ENCODE results near the gene DNASE2B.
"Not testable (repeated sequence)": the region's sequence is repeated elsewhere in the genome, so short reads cannot be mapped to it uniquely, and the experiment has no call there.

Gene DNASE2B

DNA sequence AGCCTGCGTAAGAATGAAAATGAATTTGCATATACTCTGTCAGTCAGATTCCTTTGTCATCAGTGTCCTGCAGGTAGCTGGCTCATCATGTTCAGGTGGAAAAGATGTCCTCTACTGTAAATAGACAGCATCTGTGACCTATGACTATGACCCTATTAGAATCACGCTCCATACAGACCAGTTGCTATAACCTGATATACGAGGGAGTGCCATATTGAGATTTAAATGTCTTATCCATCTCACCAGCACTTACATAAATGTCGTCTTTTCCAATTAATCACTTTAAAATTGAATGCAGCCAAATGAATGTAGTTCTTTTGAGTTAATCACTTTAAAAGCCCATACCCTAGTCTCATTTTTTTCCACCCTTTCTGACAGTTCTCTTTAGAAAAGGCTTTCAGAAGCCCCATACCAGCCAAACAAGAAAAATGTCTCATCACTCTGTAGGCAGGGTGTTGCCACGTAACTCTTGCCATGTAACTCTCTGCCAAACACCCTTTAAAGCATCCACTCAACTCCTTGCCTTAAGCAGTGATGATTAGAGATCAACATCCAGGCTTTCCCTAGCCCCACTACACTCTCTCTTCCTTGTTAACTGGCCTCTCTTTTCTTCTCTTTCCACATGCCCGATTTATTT lies 26.3 kb downstream of the DNASE2B start:
- no peak for DNase-seq

- DNase-seq, result no peak
Observed at GRCh38 chr1:84425150-84425896, 27.0 kb downstream of the DNASE2B start.

GRCh38 chr1:84426376-84426775 lies 28.1 kb downstream of the DNASE2B start:
- no peak for DNase-seq

DNA sequence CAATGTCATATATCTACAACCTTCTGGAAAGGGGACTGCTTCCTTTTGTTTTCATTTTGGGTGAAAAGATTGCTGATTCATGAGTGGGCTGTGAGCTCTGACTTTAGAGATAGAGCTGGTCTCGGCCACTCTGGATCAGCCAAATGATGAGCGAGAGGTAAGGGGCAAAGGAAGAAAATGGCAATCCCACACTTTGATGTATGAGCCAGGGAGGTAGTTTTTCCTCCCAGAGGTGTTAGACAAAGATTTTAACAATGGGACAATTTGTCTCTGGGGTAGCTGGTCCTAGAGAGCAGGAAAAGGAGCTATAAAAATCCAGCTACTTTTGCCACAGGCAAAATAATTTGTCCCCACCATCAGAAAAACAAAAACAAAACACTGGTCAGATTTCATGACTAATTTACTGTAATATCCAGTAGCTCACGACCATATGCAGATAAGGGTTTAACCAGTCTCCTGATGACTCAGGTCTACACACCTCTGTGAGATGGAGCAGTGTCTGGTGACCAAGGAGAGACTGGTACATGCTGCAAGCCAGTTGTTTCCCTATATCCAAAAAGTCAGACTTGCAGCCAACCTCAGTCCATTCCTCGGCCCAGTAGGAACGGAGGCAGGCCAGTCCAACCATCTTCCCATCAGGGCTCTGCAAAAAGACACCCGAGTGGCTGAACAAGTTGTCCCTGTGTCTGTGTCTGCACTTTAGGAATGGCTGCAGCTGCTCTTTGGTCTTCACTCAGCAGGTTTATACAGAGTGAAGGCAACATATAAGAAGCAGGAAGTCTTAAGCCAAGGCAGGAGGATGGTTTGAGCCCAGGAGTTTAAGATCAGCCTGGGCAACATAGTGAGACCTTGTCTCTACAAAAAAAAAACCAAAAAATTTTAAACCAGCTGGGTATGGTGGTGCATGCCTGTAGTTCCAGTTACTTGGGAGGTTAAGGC lies 29.2 kb downstream of the DNASE2B start:
- no peak for DNase-seq

DNA sequence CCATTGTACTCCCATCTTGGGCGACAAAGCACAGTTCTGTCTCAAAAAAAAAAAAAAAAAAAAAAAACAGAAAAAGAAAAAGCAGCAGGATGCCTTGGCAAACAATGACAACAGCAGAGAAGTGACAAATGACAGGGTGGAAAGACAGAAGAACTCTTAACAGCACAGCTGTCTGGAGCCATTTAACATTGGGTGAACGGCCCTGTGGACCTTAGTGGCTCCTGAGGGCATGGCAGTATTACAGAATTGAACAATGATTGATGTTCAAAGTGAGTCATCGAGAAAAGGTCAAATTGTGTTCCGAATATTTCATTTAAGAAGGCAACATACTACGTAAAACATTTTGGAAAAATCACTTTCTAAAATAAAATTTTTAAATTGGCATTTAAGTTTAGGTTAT lies 30.0 kb downstream of the DNASE2B start:
- DNase-seq, result no peak

DNA sequence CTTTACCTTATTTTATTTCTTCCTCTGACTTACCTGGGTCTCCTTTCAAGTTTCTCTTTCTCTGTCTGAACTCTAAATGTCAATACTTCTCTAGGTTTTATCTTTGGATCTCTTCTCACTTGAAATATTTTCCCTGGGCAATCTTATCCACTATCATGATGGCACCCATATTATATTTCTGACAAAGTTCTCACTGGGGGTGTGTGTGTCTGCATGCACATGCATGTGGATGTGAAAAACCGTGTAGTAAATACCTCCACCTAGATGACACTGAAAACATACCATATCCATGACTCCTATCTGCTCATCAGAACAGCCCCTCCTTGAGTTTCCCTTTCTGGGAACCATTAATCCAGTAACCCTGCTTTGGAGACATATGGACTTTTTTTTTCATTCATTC lies 30.9 kb downstream of the DNASE2B start:
- no peak for DNase-seq

DNA sequence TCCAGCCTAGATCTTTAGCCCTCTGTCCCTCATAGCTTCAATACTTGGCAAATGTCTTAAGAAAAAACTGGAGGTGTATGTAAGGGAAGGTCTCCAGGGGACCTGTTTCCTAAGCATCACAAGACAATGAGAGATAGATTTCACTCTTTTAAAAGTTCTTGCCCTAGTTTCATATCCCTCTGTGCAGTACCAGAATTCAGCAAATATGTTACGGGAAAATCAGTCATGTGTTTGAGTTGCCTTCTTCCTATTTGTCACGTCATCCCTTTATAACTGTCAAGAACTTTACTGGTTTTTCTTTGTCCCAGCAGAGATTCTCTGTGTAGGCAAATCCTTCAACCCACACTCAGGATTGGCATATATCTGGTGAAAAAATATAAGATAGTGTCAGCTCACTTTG lies 32.3 kb downstream of the DNASE2B start:
- DNase-seq, result no peak

DNA sequence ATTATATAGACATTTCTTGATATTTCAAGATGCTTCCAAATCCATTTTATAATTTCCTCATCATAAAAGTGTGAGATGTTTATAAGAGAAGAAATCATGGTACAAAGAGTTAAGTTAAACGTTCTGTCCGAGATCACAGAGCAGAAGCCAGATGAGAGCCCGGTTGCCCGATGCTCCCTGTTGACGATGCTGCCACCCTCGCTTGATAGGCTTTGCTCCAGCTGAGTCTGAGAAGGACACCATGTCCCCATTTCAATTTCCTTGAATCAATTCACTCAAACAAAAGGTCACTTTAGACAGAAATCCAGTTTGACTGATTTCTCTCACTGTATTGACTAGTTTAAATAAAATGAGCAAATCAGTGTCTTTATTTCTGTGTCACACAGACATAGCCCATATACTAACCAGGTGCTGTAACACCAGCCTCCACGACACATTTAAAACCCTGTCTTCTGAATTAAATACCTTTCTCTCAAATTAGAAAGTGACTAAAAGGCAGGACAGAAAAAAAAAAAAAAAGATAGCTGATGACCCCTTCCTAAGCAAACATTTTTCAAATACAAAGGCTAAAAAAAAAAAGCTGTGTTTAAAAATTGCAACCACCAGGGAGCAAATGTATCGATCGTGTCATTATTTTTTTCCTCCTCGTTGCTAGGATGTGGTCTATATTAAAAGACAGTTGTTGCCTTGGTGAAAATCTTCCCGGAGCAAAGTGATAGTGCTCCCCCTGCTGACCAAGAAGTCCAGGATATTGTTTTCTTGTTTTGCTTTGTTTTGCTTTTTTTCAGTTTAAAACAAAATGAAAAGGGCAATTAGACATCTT lies 35.2 kb downstream of the DNASE2B start:
- DNase-seq, result peak; percentile 86

DNA sequence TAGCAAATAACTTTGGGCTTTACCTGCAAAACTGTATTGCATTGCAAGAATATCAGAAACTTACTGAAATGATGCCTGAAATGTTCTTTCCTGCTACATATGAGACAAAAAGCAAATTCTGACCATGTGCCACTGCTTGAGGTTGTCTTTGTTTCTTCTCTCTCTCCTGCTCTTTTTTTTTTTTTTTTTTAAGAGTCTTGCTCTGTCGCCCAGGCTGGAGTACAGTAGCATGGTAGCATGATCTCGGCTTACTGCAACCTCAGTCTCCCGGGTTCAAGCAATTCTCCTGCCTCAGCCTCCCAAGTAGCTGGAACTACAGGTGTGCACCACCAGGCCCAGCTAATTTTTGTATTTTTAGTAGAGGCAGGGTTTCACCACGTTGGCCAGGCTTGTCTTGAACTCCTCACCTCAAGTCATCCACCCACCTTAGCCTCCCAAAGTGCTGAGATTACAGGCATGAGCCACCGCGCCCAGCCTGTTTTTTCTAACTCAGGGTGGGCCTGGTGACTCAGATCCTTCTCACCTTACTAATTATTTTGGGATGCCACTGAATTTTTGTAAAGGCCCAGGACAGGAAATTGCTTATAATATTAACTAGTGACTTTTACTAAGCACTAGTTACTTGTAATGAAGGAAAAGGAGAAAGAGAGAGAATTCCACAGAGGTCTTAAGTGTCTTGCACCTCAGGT lies 35.9 kb downstream of the DNASE2B start:
- DNase-seq, result no peak

DNA sequence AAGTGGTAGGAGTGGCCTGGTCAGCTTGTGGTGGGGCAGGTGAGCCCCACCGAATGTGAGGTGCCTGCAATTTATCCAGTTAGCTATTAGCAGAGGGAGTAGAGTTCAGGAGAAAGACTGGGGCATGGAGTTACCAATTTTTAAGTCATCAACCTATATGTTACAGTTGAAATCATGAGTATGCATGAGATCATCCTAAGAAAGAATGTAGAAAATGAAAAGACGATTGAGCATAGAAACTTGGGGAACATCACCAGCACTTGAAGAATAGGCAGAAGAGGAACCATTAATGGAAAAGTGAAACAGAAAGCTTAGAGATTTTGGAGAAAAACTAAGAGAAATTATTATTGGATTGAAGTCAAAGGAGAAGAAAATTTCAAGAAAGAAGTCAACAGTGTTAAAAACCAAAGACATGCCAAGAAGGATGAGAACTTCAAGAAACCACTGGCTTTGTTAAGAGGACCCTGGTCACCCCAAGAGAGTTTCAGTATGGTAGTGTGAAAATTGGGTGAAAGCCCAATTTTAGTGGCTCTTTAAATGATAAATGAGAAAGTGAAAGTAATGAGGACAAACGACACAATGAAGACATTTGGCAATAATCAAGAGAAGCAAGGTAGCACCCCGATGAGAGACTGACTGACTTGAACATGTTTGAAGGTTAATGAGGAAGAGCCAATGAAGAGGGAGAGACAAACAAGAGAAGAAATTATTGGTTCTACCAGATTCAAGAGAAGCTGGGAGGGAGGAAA lies 36.7 kb downstream of the DNASE2B start:
- DNase-seq, result peak; percentile 33

DNA sequence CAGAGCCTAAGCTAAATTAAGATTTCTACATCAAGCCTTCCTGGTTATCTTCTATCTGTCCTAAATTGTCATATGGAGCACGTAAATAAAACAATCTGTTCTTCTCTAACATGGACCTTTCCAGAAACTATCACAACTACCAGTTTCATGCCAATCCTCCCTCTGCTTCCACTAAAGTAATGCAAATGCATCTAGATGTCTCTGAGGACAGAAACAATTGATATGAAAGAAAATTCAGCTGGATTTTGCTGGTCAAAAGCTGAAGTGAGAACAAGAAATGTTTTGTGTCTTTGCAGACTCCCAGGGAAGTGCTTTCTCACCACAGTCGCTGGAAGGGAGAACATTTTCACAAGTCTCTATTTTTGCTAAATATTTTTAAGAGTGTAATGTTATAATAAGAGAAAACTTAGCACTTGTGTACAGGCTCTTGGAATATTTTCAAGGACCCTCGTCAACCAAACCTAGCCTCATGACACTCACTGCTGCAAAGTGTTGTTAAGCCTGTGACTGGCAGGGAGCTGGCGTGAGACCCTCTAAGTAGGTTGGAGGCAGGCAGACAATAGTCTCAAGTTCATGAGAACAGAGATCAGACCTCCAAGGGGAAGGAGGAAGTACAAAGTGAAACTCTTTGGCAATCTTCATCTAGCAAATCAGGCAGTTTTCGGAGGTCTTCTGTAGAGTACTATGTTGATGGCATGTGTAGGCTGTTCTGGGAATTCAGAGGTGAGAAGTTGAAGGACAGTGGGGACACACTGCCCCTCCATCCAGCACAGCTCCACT lies 38.8 kb downstream of the DNASE2B start:
- no peak for DNase-seq

- peak; percentile 90 for DNase-seq
Observed at GRCh38 chr1:84442256-84442655, 44.0 kb downstream of the DNASE2B start.

DNA sequence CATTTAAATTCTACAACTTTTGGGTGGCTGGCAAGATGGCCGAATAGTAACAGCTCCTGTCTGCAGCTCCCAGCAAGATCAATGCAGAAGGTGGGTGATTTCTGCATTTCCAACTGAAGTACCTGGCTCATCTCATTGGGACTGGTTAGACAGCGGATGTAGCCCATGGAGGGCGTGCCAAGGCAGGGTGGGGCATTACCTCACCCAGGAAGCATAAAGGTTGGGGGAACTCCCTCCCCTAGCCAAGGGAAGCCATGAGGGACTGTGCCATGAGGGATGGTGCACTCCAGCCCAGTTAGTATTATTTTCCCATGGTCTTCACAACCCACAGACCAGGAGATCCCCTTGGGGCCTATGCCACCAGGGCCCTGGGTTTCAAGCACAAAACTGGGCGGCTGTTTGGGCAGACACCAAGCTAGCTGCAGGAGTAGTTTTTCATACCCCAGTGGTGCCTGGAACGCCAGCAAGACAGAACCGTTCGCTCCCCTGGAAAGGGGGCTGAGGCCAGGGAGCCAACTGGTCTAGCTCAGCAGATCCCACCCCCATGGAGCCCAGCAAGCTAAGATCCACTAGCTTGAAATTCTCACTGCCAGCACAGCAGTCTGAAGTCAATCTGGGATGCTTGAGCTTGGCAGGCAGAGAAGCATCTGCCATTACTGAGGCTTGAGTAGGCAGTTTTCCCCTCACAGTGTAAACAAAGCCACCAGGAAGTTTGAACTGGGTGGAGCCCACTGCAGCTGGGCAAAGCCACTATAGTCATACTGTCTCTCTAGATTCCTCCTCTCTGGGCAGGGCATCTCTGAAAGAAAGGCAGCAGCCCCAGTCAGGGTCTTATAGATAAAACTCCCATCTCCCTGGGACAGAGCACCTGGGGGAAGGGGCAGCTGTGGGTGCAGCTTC lies 44.7 kb downstream of the DNASE2B start:
- peak; percentile 44 for DNase-seq

DNA sequence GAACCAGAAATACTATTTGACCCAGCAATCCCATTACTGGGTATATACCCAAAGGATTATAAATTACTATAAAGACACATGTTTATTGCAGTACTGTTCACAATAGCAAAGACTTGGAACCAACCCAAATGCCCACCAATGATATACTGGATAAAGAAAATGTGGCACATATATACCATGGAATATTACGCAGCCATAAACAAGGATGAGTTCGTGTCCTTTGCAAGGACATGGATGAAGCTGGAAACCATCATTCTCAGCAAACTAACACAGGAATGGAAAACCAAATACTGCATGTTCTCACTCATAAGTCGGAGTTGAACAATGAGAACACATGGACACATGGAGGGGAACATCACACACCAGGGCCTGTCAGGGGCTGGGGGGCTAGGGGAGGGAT lies 50.4 kb downstream of the DNASE2B start:
- not testable (repeated sequence) for DNase-seq

DNA sequence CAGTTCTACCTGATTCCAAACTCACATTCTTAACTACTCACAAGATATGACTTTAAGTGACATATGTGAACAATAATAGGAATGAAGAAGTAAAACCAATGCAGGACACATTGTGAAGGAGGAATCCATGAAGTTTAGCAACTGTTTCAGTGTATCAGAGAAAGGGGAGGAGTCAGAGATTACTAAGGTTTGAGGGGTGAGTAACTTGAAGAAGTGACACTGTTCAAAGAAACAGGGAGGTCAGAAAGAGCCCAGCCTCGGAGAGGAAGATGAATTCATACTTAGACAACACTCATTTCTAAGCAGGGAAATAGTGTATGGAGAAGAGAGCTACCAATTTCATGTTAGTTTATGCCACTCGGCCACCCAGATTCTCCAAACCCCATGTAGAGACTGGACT lies 52.6 kb downstream of the DNASE2B start:
- no peak for DNase-seq

GRCh38 chr1:84452436-84452835 lies 54.2 kb downstream of the DNASE2B start:
- DNase-seq, result no peak

- DNase-seq, result no peak
Observed at GRCh38 chr1:84462118-84462517, 63.8 kb downstream of the DNASE2B start.
